Measurements from ENCODE around the gene VEPH1.

The VEPH1 gene

GRCh38 chr3:157502916-157503595 lies at the start of gene VEPH1:
VEPH1 (minus strand) TSS chr3:157503416; CDS start chr3:157495349, 8,067 bp downstream.
- Histone ChIP-seq H3K79me2 (ENCODE audit: insufficient read depth, low read length) (no peaks in the 10 kb centered on the region), H3K27me3 (ENCODE audit: insufficient read depth, low read length, poor library complexity) (no peaks in the 10 kb centered on the region), H3K9ac (ENCODE audit: low read depth, low read length) (no peak within 1 kb of the TSS), H3K9me3 (ENCODE audit: insufficient read depth, low read length, severe bottlenecking) (no peaks in the 10 kb centered on the region), H3K36me3 (ENCODE audit: insufficient read depth, low read length) (no peaks in the 10 kb centered on the region), H3K4me1 (ENCODE audit: insufficient read depth, low read length) (no peaks in the 10 kb centered on the region), H2AFZ (ENCODE audit: low read depth, low read length) (no peak within 1 kb of the TSS), H3K27ac (ENCODE audit: low read length) (no peak within 1 kb of the TSS), H3K4me2 (ENCODE audit: insufficient read depth, low read length) (no peak within 1 kb of the TSS), H4K20me1 (ENCODE audit: insufficient read depth, low read length) (no peaks in the 10 kb centered on the region), H3K4me3 (ENCODE audit: low read depth in 1 of 2, low read length in 2 of 2) (no peak within 1 kb of the TSS)
- ATAC-seq (ENCODE audit: insufficient read depth, low read depth) = no peak
- TF ChIP-seq EZH2 (IDR thresholded peaks at IDR 0.05; ENCODE audit: borderline replicate concordance, low read depth, low read length, severe bottlenecking) (no peak), CTCF (IDR thresholded peaks at IDR 0.05; ENCODE audit: borderline replicate concordance, extremely low read depth, low read length, poor library complexity, severe bottlenecking) (no peak)
- DNase-seq = no peak

- TF ChIP-seq CTCF (IDR thresholded peaks at IDR 0.05; ENCODE audit: borderline replicate concordance, extremely low read depth, low read length, poor library complexity, severe bottlenecking) (no peak), EZH2 (IDR thresholded peaks at IDR 0.05; ENCODE audit: borderline replicate concordance, low read depth, low read length, severe bottlenecking) (no peak)
Observed at GRCh38 chr3:157551961-157552360, 48.7 kb upstream of the VEPH1 start.

GRCh38 chr3:157549498-157549897 lies 46.3 kb upstream of the VEPH1 start:
- Histone ChIP-seq H3K27ac (ENCODE audit: low read length) (no peak overlapping the region), H3K4me2 (ENCODE audit: insufficient read depth, low read length) (no peak overlapping the region), H3K9me3 (ENCODE audit: insufficient read depth, low read length, severe bottlenecking) (peaks cover 3% of the 10 kb centered on the region), H3K4me3 (ENCODE audit: low read depth in 1 of 2, low read length in 2 of 2) (no peak overlapping the region), H3K79me2 (ENCODE audit: insufficient read depth, low read length) (no peaks in the 10 kb centered on the region), H4K20me1 (ENCODE audit: insufficient read depth, low read length) (no peaks in the 10 kb centered on the region), H3K27me3 (ENCODE audit: insufficient read depth, low read length, poor library complexity) (no peaks in the 10 kb centered on the region), H3K36me3 (ENCODE audit: insufficient read depth, low read length) (no peaks in the 10 kb centered on the region), H2AFZ (ENCODE audit: low read depth, low read length) (no peak overlapping the region), H3K4me1 (ENCODE audit: insufficient read depth, low read length) (no peaks in the 10 kb centered on the region), H3K9ac (ENCODE audit: low read depth, low read length) (no peak overlapping the region)
- no peak for ATAC-seq (ENCODE audit: insufficient read depth, low read depth)
- no peak for DNase-seq
- no peak for TF ChIP-seq CTCF (IDR thresholded peaks at IDR 0.05; ENCODE audit: borderline replicate concordance, extremely low read depth, low read length, poor library complexity, severe bottlenecking)
- TF ChIP-seq EZH2 (IDR thresholded peaks at IDR 0.05; ENCODE audit: borderline replicate concordance, low read depth, low read length, severe bottlenecking) = no peak

More at GRCh38 chr3:157551961-157552360, 48.7 kb upstream of the VEPH1 start:
- Histone ChIP-seq H3K9ac (ENCODE audit: low read depth, low read length) (no peak overlapping the region), H4K20me1 (ENCODE audit: insufficient read depth, low read length) (no peaks in the 10 kb centered on the region), H3K4me3 (ENCODE audit: low read depth in 1 of 2, low read length in 2 of 2) (no peak overlapping the region), H3K27ac (ENCODE audit: low read length) (no peak overlapping the region), H3K27me3 (ENCODE audit: insufficient read depth, low read length, poor library complexity) (no peaks in the 10 kb centered on the region), H3K36me3 (ENCODE audit: insufficient read depth, low read length) (no peaks in the 10 kb centered on the region), H3K9me3 (ENCODE audit: insufficient read depth, low read length, severe bottlenecking) (peaks cover 3% of the 10 kb centered on the region), H3K4me1 (ENCODE audit: insufficient read depth, low read length) (no peaks in the 10 kb centered on the region), H2AFZ (ENCODE audit: low read depth, low read length) (no peak overlapping the region), H3K4me2 (ENCODE audit: insufficient read depth, low read length) (no peak overlapping the region), H3K79me2 (ENCODE audit: insufficient read depth, low read length) (no peaks in the 10 kb centered on the region)
- DNase-seq (no peak), ATAC-seq (ENCODE audit: insufficient read depth, low read depth) (no peak)

Data from DND-41 (cell line).